GM23338 (cell line): ENCODE measurements around the gene PPP1R16B.

Experiments used
- CREB1 ChIP-seq: fragments of 250-450 bp; sonication (Bioruptor Pico); IDR thresholded peaks from 2 replicates; pipeline ENCODE4 v1.5.0; 2020; ENCODE audit warnings: low read depth, mild to moderate bottlenecking, moderate library complexity
- EZH2 ChIP-seq: fragments of 200-600 bp; sonication (generic); IDR thresholded peaks from one replicate; pipeline ENCODE4 v1.8.0; 2017; ENCODE audit warnings: antibody characterized with exemption, mild to moderate bottlenecking, low read depth; ENCODE audit not compliant: unreplicated experiment
- JUNB ChIP-seq: IDR thresholded peaks from one replicate; pipeline ENCODE4 v1.6.1; 2016; ENCODE audit warnings: antibody characterized with exemption; ENCODE audit not compliant: unreplicated experiment
- NANOG ChIP-seq: IDR thresholded peaks from 2 replicates; pipeline ENCODE4 v1.6.1; 2016; ENCODE audit warnings: antibody characterized with exemption, borderline replicate concordance
- POLR2AphosphoS5 ChIP-seq: IDR thresholded peaks from 2 replicates; pipeline ENCODE4 v1.6.1; 2016; ENCODE audit warnings: antibody characterized with exemption, low read depth
- TF ChIP-seq, protein P1 (sequence below), 2 experiments: fragments of 200-600 bp in 1 of 2; sonication (generic) in 1 of 2; conservative IDR thresholded peaks; 2 replicates each; pipeline versions ENCODE4 v1.5.1 to v1.6.1; 2016 to 2017; ENCODE audit warnings: antibody characterized with exemption in 2 of 2, low read depth in 2 of 2, mild to moderate bottlenecking in 2 of 2, moderate library complexity in 1 of 2
- TF ChIP-seq, protein P2 (sequence below): IDR thresholded peaks from one replicate; pipeline ENCODE4 v1.6.1; 2018; ENCODE audit warnings: antibody characterized with exemption; ENCODE audit not compliant: unreplicated experiment

DNA sequence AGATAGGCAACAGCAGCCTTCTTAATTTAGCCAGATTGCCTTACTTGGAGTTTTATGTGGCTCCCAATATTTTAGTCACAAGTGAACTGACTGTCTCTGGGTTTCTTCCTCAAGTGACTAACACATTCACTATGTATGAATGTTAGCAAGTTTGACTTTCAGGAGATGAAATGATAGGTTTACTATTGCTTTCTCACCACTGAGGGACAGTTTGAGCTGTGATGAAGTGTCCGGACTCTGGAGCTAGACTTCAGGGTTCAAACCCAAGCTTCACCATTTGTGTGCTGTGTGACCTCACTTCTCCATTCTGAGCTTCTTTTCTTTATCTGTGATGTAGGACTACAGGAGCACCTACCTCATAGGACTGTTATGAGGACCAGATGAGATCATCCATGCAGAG lies 164.8 kb downstream of the PPP1R16B start:
- TF ChIP-seq, protein P1, sequence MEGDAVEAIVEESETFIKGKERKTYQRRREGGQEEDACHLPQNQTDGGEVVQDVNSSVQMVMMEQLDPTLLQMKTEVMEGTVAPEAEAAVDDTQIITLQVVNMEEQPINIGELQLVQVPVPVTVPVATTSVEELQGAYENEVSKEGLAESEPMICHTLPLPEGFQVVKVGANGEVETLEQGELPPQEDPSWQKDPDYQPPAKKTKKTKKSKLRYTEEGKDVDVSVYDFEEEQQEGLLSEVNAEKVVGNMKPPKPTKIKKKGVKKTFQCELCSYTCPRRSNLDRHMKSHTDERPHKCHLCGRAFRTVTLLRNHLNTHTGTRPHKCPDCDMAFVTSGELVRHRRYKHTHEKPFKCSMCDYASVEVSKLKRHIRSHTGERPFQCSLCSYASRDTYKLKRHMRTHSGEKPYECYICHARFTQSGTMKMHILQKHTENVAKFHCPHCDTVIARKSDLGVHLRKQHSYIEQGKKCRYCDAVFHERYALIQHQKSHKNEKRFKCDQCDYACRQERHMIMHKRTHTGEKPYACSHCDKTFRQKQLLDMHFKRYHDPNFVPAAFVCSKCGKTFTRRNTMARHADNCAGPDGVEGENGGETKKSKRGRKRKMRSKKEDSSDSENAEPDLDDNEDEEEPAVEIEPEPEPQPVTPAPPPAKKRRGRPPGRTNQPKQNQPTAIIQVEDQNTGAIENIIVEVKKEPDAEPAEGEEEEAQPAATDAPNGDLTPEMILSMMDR (conservative IDR thresholded peaks at IDR 0.05; ENCODE audit: low read depth in 2 of 2): no peak
- TF ChIP-seq EZH2 (no peak), JUNB (no peak), POLR2AphosphoS5 (no peak), NANOG (no peak), CREB1 (no peak)
- TF ChIP-seq, protein P2, sequence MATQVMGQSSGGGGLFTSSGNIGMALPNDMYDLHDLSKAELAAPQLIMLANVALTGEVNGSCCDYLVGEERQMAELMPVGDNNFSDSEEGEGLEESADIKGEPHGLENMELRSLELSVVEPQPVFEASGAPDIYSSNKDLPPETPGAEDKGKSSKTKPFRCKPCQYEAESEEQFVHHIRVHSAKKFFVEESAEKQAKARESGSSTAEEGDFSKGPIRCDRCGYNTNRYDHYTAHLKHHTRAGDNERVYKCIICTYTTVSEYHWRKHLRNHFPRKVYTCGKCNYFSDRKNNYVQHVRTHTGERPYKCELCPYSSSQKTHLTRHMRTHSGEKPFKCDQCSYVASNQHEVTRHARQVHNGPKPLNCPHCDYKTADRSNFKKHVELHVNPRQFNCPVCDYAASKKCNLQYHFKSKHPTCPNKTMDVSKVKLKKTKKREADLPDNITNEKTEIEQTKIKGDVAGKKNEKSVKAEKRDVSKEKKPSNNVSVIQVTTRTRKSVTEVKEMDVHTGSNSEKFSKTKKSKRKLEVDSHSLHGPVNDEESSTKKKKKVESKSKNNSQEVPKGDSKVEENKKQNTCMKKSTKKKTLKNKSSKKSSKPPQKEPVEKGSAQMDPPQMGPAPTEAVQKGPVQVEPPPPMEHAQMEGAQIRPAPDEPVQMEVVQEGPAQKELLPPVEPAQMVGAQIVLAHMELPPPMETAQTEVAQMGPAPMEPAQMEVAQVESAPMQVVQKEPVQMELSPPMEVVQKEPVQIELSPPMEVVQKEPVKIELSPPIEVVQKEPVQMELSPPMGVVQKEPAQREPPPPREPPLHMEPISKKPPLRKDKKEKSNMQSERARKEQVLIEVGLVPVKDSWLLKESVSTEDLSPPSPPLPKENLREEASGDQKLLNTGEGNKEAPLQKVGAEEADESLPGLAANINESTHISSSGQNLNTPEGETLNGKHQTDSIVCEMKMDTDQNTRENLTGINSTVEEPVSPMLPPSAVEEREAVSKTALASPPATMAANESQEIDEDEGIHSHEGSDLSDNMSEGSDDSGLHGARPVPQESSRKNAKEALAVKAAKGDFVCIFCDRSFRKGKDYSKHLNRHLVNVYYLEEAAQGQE: no peak
